GM12891 (cell line): ENCODE measurements around the gene TMEM74B.

Experiments used
- PAX5 ChIP-seq: IDR thresholded peaks from 2 replicates; pipeline ENCODE4 v1.6.1; 2011; ENCODE audit warnings: low read length, moderate library complexity, mild to moderate bottlenecking; ENCODE audit not compliant: insufficient read depth, severe bottlenecking
- POLR2A ChIP-seq: IDR thresholded peaks from 2 replicates; pipeline ENCODE4 v1.6.1; 2011; ENCODE audit warnings: low read depth, low read length, control low read depth
- POLR2AphosphoS5 ChIP-seq: IDR thresholded peaks from 2 replicates; pipeline ENCODE4 v1.6.1; 2011; ENCODE audit warnings: low read depth, low read length, control low read depth

GRCh38 chr20:1169224-1169623 lies 15.6 kb downstream of the TMEM74B start:
- TF ChIP-seq POLR2A (no peak), POLR2AphosphoS5 (no peak), PAX5 (no peak)
